HepG2 (cell line): ENCODE measurements around the gene LIG4.

Source experiments
- EZH2 ChIP-seq: conservative IDR thresholded peaks from 2 replicates; pipeline ENCODE4 v1.6.1; 2012; ENCODE audit warnings: mild to moderate bottlenecking, low read depth, low read length, moderate library complexity
- ZBTB1 ChIP-seq: sonication (generic); formaldehyde crosslinking; IDR thresholded peaks from 2 replicates; pipeline ENCODE4 v1.4.0; 2020; ENCODE audit warnings: missing genetic modification reagents, borderline replicate concordance
- ZZZ3 ChIP-seq: sonication (generic); formaldehyde crosslinking; IDR thresholded peaks from 2 replicates; pipeline ENCODE4 v1.4.0; 2020; ENCODE audit warnings: missing genetic modification reagents, mild to moderate bottlenecking, borderline replicate concordance
- TF ChIP-seq, protein P1 (sequence below): sonication (generic); formaldehyde crosslinking; IDR thresholded peaks from 2 replicates; pipeline ENCODE4 v1.8.0; 2022; ENCODE audit warnings: missing genetic modification reagents, mild to moderate bottlenecking, inconsistent platforms, borderline replicate concordance
- TF ChIP-seq, protein P2 (sequence below), 2 experiments: IDR thresholded peaks; 2 replicates each; pipeline ENCODE4 v1.6.1; 2011 to 2012; ENCODE audit warnings: low read length in 2 of 2, borderline replicate concordance in 1 of 2, low read depth in 1 of 2, mild to moderate bottlenecking in 1 of 2, moderate library complexity in 1 of 2
- TF ChIP-seq, protein P3 (sequence below): sonication (generic); formaldehyde crosslinking; IDR thresholded peaks from 2 replicates; pipeline ENCODE4 v1.4.0; 2020; ENCODE audit warnings: missing genetic modification reagents
- TF ChIP-seq, protein P4 (sequence below): sonication (generic); formaldehyde crosslinking; IDR thresholded peaks from 2 replicates; pipeline ENCODE4 v1.5.0; 2020; ENCODE audit warnings: mild to moderate bottlenecking, missing genetic modification reagents, moderate library complexity

DNA sequence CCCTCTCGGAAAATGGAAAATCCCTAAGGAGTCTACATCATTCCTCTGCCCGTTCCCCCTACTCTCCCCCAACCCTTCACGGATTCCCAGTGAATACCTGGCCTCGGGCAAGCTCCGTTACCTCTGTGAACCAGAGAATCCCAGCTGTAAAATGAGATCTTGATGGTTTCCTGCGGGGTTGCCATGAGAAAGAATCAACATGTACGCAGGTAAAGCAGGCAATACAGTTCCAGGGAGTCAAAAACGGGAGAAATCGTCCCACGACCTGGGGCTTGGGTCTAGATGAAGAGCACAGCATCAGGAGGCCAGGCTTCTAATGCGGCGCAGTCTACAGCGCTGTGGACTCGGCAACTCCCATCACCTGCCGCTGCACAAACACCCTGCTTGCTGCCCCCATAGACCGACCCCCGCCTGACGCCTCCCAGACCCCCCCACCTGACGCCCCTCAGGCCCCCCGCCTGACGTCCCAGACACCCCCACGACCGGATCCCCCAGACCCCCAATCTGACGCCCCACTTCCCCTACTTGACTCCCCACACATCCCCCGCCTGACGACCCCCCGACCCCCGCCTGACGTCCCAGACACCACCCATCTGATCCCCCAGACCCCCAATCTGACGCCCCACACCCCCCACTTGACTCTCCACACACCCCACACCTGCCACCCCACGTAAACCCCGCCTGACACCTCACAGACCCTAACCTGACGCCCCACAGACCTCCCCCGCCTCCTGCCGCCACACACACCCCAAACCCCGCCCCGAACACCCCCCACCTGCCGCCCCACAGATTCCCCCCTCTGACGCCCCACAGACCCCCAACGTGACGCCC, 680 bp downstream of the LIG4 start:
- TF ChIP-seq ZBTB1 (CRISPR knock-in tag) (no peak), EZH2 (no peak), ZZZ3 (CRISPR knock-in tag) (no peak)
- TF ChIP-seq, protein P1, sequence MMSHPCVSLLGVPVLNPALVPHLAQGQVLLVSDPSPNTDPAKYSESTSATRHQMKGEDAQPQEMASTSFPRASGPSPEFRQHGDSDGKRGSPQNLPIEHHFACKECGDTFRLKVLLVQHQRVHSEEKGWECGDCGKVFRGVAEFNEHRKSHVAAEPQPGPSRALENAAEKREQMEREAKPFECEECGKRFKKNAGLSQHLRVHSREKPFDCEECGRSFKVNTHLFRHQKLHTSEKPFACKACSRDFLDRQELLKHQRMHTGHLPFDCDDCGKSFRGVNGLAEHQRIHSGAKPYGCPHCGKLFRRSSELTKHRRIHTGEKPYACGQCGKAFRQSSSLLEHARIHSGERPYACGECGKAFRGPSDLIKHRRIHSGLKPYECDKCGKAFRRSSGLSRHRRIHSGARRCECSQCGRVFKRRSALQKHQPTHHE (CRISPR knock-in tag) = no peak
- TF ChIP-seq, protein P2, sequence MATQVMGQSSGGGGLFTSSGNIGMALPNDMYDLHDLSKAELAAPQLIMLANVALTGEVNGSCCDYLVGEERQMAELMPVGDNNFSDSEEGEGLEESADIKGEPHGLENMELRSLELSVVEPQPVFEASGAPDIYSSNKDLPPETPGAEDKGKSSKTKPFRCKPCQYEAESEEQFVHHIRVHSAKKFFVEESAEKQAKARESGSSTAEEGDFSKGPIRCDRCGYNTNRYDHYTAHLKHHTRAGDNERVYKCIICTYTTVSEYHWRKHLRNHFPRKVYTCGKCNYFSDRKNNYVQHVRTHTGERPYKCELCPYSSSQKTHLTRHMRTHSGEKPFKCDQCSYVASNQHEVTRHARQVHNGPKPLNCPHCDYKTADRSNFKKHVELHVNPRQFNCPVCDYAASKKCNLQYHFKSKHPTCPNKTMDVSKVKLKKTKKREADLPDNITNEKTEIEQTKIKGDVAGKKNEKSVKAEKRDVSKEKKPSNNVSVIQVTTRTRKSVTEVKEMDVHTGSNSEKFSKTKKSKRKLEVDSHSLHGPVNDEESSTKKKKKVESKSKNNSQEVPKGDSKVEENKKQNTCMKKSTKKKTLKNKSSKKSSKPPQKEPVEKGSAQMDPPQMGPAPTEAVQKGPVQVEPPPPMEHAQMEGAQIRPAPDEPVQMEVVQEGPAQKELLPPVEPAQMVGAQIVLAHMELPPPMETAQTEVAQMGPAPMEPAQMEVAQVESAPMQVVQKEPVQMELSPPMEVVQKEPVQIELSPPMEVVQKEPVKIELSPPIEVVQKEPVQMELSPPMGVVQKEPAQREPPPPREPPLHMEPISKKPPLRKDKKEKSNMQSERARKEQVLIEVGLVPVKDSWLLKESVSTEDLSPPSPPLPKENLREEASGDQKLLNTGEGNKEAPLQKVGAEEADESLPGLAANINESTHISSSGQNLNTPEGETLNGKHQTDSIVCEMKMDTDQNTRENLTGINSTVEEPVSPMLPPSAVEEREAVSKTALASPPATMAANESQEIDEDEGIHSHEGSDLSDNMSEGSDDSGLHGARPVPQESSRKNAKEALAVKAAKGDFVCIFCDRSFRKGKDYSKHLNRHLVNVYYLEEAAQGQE (IDR thresholded peaks at IDR 0.05; ENCODE audit: borderline replicate concordance in 1 of 2, low read depth in 1 of 2, low read length in 2 of 2) = no peak
- TF ChIP-seq, protein P3, sequence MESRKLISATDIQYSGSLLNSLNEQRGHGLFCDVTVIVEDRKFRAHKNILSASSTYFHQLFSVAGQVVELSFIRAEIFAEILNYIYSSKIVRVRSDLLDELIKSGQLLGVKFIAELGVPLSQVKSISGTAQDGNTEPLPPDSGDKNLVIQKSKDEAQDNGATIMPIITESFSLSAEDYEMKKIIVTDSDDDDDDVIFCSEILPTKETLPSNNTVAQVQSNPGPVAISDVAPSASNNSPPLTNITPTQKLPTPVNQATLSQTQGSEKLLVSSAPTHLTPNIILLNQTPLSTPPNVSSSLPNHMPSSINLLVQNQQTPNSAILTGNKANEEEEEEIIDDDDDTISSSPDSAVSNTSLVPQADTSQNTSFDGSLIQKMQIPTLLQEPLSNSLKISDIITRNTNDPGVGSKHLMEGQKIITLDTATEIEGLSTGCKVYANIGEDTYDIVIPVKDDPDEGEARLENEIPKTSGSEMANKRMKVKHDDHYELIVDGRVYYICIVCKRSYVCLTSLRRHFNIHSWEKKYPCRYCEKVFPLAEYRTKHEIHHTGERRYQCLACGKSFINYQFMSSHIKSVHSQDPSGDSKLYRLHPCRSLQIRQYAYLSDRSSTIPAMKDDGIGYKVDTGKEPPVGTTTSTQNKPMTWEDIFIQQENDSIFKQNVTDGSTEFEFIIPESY (CRISPR knock-in tag) = no peak
- TF ChIP-seq, protein P4, sequence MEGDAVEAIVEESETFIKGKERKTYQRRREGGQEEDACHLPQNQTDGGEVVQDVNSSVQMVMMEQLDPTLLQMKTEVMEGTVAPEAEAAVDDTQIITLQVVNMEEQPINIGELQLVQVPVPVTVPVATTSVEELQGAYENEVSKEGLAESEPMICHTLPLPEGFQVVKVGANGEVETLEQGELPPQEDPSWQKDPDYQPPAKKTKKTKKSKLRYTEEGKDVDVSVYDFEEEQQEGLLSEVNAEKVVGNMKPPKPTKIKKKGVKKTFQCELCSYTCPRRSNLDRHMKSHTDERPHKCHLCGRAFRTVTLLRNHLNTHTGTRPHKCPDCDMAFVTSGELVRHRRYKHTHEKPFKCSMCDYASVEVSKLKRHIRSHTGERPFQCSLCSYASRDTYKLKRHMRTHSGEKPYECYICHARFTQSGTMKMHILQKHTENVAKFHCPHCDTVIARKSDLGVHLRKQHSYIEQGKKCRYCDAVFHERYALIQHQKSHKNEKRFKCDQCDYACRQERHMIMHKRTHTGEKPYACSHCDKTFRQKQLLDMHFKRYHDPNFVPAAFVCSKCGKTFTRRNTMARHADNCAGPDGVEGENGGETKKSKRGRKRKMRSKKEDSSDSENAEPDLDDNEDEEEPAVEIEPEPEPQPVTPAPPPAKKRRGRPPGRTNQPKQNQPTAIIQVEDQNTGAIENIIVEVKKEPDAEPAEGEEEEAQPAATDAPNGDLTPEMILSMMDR (CRISPR knock-in tag) = no peak
